CD4-positive, alpha-beta T cell treated with Interleukin-17A for 1 hour (primary cell): ENCODE results near the gene ZNF100.
"Not testable (repeated sequence)": the region's sequence is repeated elsewhere in the genome, so short reads cannot be mapped to it uniquely, and the experiment has no call there.

Experiments used
- DNase-seq: peaks from one replicate; pipeline ENCODE4 v3.0.0-alpha.2; 2020

Gene ZNF100

GRCh38 chr19:21767065-21767800 lies at the start of gene ZNF100:
Gene ZNF100 (minus strand): TSS chr19:21767579. CDS start chr19:21767429, 150 bp downstream.
- peak; percentile 91 for DNase-seq

GRCh38 chr19:21812448-21812847 lies 45.1 kb upstream of the ZNF100 start:
- DNase-seq = no peak

GRCh38 chr19:21808400-21809000 lies 41.1 kb upstream of the ZNF100 start:
- DNase-seq = not testable (repeated sequence)

GRCh38 chr19:21789466-21790085 lies 22.2 kb upstream of the ZNF100 start:
- DNase-seq = no peak

GRCh38 chr19:21786936-21787335 lies 19.6 kb upstream of the ZNF100 start:
- DNase-seq = no peak

- DNase-seq = not testable (repeated sequence)
Observed at GRCh38 chr19:21775792-21776191, 8.4 kb upstream of the ZNF100 start.

- peak; percentile 10 for DNase-seq
Observed at GRCh38 chr19:21766705-21767064, 694 bp downstream of the ZNF100 start.

GRCh38 chr19:21765151-21765550 lies 2.2 kb downstream of the ZNF100 start:
- no peak for DNase-seq

GRCh38 chr19:21761547-21761946 lies 5.8 kb downstream of the ZNF100 start:
- not testable (repeated sequence) for DNase-seq

GRCh38 chr19:21758296-21758695 lies 9.1 kb downstream of the ZNF100 start:
- no peak for DNase-seq

GRCh38 chr19:21755555-21755954 lies 11.8 kb downstream of the ZNF100 start:
- DNase-seq = not testable (repeated sequence)

GRCh38 chr19:21751384-21751783 lies 16.0 kb downstream of the ZNF100 start:
- DNase-seq = no peak

GRCh38 chr19:21750586-21751128 lies 16.7 kb downstream of the ZNF100 start:
- no peak for DNase-seq

- DNase-seq = no peak
Observed at GRCh38 chr19:21749090-21749489, 18.3 kb downstream of the ZNF100 start.

GRCh38 chr19:21748088-21748487 lies 19.3 kb downstream of the ZNF100 start:
- DNase-seq = no peak

- no peak for DNase-seq
Observed at GRCh38 chr19:21740559-21740958, 26.8 kb downstream of the ZNF100 start.

- not testable (repeated sequence) for DNase-seq
Observed at GRCh38 chr19:21726942-21727747, 40.2 kb downstream of the ZNF100 start.

- no peak for DNase-seq
Observed at GRCh38 chr19:21713761-21714160, 53.6 kb downstream of the ZNF100 start.

- DNase-seq = no peak
Observed at GRCh38 chr19:21709464-21709863, 57.9 kb downstream of the ZNF100 start.

- DNase-seq = not testable (repeated sequence)
Observed at GRCh38 chr19:21707878-21708277, 59.5 kb downstream of the ZNF100 start.

- DNase-seq = no peak
Observed at GRCh38 chr19:21707065-21707464, 60.3 kb downstream of the ZNF100 start.

GRCh38 chr19:21705393-21705792 lies 62.0 kb downstream of the ZNF100 start:
- no peak for DNase-seq

- DNase-seq = no peak
Observed at GRCh38 chr19:21704320-21704719, 63.1 kb downstream of the ZNF100 start.
